Measurements from ENCODE around the gene LHX6. TPM values are rescaled to one million over a fixed set of nuclear protein-coding genes. Genes with fewer than 3 reads are reported as not detected.
A peak's percentile ranks its signal among the peaks of the same experiment; 100 is the strongest.

Gene LHX6
- polyA plus RNA-seq, 4 donors, result 0.27 to 7.7 (median 0.78) TPM

DNA sequence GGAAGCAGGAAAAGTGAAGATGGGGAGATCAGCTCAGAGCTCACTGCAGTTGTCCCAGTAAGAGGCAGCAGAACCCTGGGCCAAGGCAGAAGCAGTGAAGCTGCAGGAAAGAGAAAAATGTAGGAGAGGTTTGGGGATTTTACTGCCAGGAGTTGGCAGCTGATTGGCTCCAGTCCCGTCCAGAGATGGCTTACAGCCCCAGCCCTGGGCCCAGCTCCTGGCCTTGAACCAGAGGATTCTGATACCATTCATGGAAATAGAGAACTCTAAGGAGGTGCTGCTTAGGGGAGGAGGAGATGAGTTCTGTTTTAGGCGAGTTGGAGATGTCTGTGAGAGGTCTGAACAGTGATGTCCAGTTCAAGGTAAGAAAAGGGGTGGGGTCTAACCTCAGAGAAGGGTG is 64.5 kb downstream of the LHX6 start:
- no peak for FAIRE-seq
- peaks cover 0 to 3% (median 0%) of the 10 kb centered on the region in 3 donors for H3K4me1 ChIP-seq (ENCODE audit: control insufficient read depth in 3 of 3, insufficient read depth in 2 of 3, low read depth in 1 of 3, low read length in 2 of 3)
- no peak overlapping the region for H3K27ac ChIP-seq (ENCODE audit: low read depth in 1 of 3, low read length in 2 of 3)
- H3K36me3 ChIP-seq (ENCODE audit: control insufficient read depth in 3 of 3, insufficient read depth in 2 of 3, low read depth in 1 of 3, low read length in 3 of 3), result no peaks in the 10 kb centered on the region
- 9 to 30% (median 20%) methylated on average over 2 of the region's 2 CpGs for WGBS, 3 donors
- no peak overlapping the region for H3K4me3 ChIP-seq (ENCODE audit: low read depth in 1 of 3, low read length in 3 of 3)
- H3K9me3 ChIP-seq (ENCODE audit: control insufficient read depth in 2 of 2, insufficient read depth in 1 of 2, low read depth in 1 of 2, low read length in 1 of 2), result no peaks in the 10 kb centered on the region
- no peaks in the 10 kb centered on the region for H3K27me3 ChIP-seq (ENCODE audit: control insufficient read depth in 3 of 3, insufficient read depth in 3 of 3, low read length in 3 of 3)
- DNase-seq, result no peak

DNA sequence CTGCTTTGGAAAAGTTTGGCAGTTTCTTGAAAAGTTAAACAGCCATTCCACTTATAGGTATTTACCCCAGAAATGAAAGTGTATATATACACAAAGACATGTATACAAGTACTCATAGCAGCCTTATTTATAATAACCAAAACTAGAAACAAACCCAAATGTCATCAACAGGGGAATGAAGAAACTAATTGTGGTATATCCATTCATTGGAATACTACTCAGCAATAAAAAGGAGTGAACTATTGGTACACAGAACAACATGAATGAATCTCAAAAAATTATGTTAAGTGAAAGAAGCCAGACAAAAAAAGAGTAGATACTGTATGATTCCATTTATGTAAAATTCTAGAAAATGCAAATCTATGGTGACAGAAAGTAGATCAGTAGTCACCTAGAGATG is 66.3 kb downstream of the LHX6 start:
- H3K4me3 ChIP-seq (ENCODE audit: low read depth in 1 of 3, low read length in 3 of 3), result no peak overlapping the region
- FAIRE-seq (no peak), DNase-seq (no peak)
- no peaks in the 10 kb centered on the region for H3K27me3 ChIP-seq (ENCODE audit: control insufficient read depth in 3 of 3, insufficient read depth in 3 of 3, low read length in 3 of 3)
- no peaks in the 10 kb centered on the region for H3K36me3 ChIP-seq (ENCODE audit: control insufficient read depth in 3 of 3, insufficient read depth in 2 of 3, low read depth in 1 of 3, low read length in 3 of 3)
- H3K4me1 ChIP-seq (ENCODE audit: control insufficient read depth in 3 of 3, insufficient read depth in 2 of 3, low read depth in 1 of 3, low read length in 2 of 3), result peaks cover 2 to 10% (median 4%) of the 10 kb centered on the region in 3 donors
- H3K9me3 ChIP-seq (ENCODE audit: control insufficient read depth in 2 of 2, insufficient read depth in 1 of 2, low read depth in 1 of 2, low read length in 1 of 2), result no peaks in the 10 kb centered on the region
- H3K27ac ChIP-seq (ENCODE audit: low read depth in 1 of 3, low read length in 2 of 3), result no peak overlapping the region

DNA sequence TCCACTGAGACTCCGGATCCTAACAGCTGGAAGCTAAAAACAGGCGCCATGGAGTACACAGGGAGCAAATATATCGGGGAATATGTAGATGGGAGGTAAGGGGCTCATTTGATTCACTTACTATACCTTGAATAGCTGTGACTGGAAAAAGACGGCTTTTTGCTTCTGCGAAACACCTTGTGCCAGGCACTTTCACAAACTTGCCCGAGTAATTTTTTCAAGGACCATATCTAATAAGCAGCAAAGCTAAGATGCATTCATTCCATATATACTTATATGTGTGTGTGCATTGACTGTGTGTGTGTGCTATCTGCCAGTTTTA is 68.9 kb downstream of the LHX6 start:
- no peaks in the 10 kb centered on the region for H3K9me3 ChIP-seq (ENCODE audit: control insufficient read depth in 2 of 2, insufficient read depth in 1 of 2, low read depth in 1 of 2, low read length in 1 of 2)
- DNase-seq, result no peak
- H3K36me3 ChIP-seq (ENCODE audit: control insufficient read depth in 3 of 3, insufficient read depth in 2 of 3, low read depth in 1 of 3, low read length in 3 of 3), result no peaks in the 10 kb centered on the region
- 15 to 28% (median 24%) methylated on average over 6 of the region's 6 CpGs for WGBS, 3 donors
- H3K4me3 ChIP-seq (ENCODE audit: low read depth in 1 of 3, low read length in 3 of 3), result peak overlapping the region in 2 of 3 donors; percentile 73 to 99
- FAIRE-seq, result no peak
- H3K27ac ChIP-seq (ENCODE audit: low read depth in 1 of 3, low read length in 2 of 3), result no peak overlapping the region
- peaks cover 2 to 10% (median 4%) of the 10 kb centered on the region in 3 donors for H3K4me1 ChIP-seq (ENCODE audit: control insufficient read depth in 3 of 3, insufficient read depth in 2 of 3, low read depth in 1 of 3, low read length in 2 of 3)
- H3K27me3 ChIP-seq (ENCODE audit: control insufficient read depth in 3 of 3, insufficient read depth in 3 of 3, low read length in 3 of 3), result no peaks in the 10 kb centered on the region

DNA sequence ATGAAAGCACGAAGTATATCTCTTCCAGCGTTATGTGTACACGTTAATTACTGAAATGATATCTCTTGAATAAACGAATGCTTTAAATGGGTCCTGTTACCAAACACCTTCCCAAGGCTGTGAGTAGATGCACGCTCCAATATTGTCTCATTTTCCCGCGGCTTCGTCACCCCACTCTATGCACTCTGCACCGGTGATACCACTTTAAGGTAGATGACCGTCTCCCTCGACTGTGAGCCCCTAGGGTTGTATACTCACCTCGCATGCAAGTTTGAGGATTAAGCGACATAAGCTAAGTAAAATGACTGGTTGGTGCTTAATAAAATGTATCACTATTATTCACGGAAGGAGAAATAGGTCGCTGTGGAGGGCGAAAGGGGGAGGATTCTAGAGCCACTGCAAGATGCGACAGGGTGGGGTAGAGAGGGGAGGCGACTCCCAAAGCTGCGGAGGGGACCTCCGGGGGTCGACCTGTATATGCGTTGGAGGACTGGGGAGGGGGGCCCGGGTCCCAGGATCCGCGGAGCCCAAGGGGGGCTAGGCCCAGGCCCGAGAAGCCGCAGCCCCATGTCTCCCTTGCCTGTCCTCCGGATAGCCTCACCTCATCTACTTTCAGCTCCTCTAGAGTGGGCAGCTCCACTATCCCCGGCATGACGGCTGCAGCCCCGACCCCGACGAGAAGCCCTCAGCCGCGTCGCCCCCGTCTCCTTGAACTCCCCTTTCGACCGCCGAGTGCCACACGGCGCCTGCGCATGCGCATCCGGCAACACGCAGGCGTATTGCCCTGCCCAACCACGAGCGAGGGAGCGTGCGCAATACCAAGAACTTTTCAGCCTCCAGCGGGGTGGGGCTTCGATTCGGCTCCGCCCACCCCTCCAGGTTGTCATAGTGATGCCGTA is 69.5 kb downstream of the LHX6 start, which contains the start of the genes MORN5 and NDUFA8:
TSS of gene MORN5 (plus strand) at position 883 of the 899 bp plus-strand sequence. CDS start 65 bp downstream, outside the sequence.
TSS of gene NDUFA8 (minus strand) at position 754 of the 899 bp plus-strand sequence. CDS start at position 652, 102 bp downstream.
- 0 to 2% (median 1%) methylated on average over 52 to 56 of the region's 56 CpGs for WGBS, 3 donors
- FAIRE-seq, result no peak
- H3K4me1 ChIP-seq (ENCODE audit: control insufficient read depth in 3 of 3, insufficient read depth in 2 of 3, low read depth in 1 of 3, low read length in 2 of 3), result peaks cover 2 to 10% (median 4%) of the 10 kb centered on the region in 3 donors

DNA sequence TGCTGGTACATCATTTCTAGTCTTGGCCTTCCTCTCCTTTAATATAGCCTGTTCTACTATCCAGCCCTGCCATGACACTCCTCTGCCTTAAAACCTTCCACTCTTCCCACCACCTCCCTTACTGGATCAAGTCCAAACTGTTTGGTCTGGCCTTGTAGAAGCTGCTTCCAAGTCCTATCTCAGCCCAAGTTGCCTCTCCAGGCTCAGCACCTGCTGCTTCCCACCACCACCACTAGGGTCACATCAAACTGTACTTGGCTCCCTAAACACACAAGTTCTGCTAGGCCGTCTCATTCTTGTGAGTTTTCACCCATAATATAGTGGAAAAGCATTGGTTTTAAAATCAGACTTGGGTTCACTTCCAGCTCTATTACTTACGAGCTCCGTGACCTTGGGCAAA is 70.6 kb downstream of the LHX6 start:
- Histone ChIP-seq H3K27ac (ENCODE audit: low read depth in 1 of 3, low read length in 2 of 3) (no peak overlapping the region), H3K9me3 (ENCODE audit: control insufficient read depth in 2 of 2, insufficient read depth in 1 of 2, low read depth in 1 of 2, low read length in 1 of 2) (no peaks in the 10 kb centered on the region), H3K4me3 (ENCODE audit: low read depth in 1 of 3, low read length in 3 of 3) (no peak overlapping the region), H3K27me3 (ENCODE audit: control insufficient read depth in 3 of 3, insufficient read depth in 3 of 3, low read length in 3 of 3) (no peaks in the 10 kb centered on the region), H3K36me3 (ENCODE audit: control insufficient read depth in 3 of 3, insufficient read depth in 2 of 3, low read depth in 1 of 3, low read length in 3 of 3) (no peaks in the 10 kb centered on the region), H3K4me1 (ENCODE audit: control insufficient read depth in 3 of 3, insufficient read depth in 2 of 3, low read depth in 1 of 3, low read length in 2 of 3) (peaks cover 2 to 10% (median 4%) of the 10 kb centered on the region in 3 donors)
- DNase-seq (peak; percentile 43 to 54), FAIRE-seq (no peak)
- WGBS, 3 donors, result 54 to 65% (median 63%) methylated on average over 3 of the region's 3 CpGs

More for the DNA sequence above, 69.5 kb downstream of the LHX6 start, which contains the start of the genes MORN5 and NDUFA8:
- Histone ChIP-seq H3K36me3 (ENCODE audit: control insufficient read depth in 3 of 3, insufficient read depth in 2 of 3, low read depth in 1 of 3, low read length in 3 of 3) (no peaks in the 10 kb centered on the region), H3K27me3 (ENCODE audit: control insufficient read depth in 3 of 3, insufficient read depth in 3 of 3, low read length in 3 of 3) (no peaks in the 10 kb centered on the region), H3K27ac (ENCODE audit: low read depth in 1 of 3, low read length in 2 of 3) (peak within 1 kb of the TSS; percentile 25 to 79 (median 73)), H3K4me3 (ENCODE audit: low read depth in 1 of 3, low read length in 3 of 3) (peak within 1 kb of the TSS; percentile 70 to 99 (median 73)), H3K9me3 (ENCODE audit: control insufficient read depth in 2 of 2, insufficient read depth in 1 of 2, low read depth in 1 of 2, low read length in 1 of 2) (no peaks in the 10 kb centered on the region)
- peak; percentile 96 to 99 for DNase-seq

DNA sequence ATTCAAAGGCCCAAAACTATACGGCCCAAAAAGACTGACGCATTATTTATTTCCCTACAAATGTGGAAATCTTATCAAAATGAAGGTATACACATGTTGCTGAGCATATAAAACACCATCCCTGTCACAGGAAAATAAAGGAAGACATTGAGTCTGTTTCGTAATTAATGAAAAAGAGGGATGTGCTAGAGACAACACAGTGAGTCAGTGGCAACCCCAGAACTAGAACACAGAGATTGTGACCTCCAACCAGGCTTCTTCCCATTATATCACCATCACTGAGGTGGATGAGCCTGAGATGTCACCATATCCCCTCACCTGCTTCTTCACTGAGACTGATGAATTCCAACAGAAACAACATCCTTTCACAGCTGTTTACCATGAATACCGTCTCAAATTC is 73.0 kb downstream of the LHX6 start:
- H3K36me3 ChIP-seq (ENCODE audit: control insufficient read depth in 3 of 3, insufficient read depth in 2 of 3, low read depth in 1 of 3, low read length in 3 of 3), result peaks cover 3 to 4% (median 4%) of the 10 kb centered on the region in 3 donors
- H3K27ac ChIP-seq (ENCODE audit: low read depth in 1 of 3, low read length in 2 of 3), result no peak overlapping the region
- WGBS, 3 donors, result 87 to 91% (median 88%) methylated on average over 4 of the region's 4 CpGs
- H3K4me1 ChIP-seq (ENCODE audit: control insufficient read depth in 3 of 3, insufficient read depth in 2 of 3, low read depth in 1 of 3, low read length in 2 of 3), result peaks cover 2 to 10% (median 4%) of the 10 kb centered on the region in 3 donors
- no peak overlapping the region for H3K4me3 ChIP-seq (ENCODE audit: low read depth in 1 of 3, low read length in 3 of 3)
- H3K9me3 ChIP-seq (ENCODE audit: control insufficient read depth in 2 of 2, insufficient read depth in 1 of 2, low read depth in 1 of 2, low read length in 1 of 2), result no peaks in the 10 kb centered on the region
- DNase-seq, result no peak
- no peak for FAIRE-seq
- no peaks in the 10 kb centered on the region for H3K27me3 ChIP-seq (ENCODE audit: control insufficient read depth in 3 of 3, insufficient read depth in 3 of 3, low read length in 3 of 3)

Other genes with a start within 250 kb of the LHX6 start
- gene TTLL11, start 135.6 kb downstream of the LHX6 start, polyA plus RNA-seq, result 1 to 10 TPM; 3.2 to 4.8 (median 3.9) TPM
- 100 to 1,000 TPM in 3 of 4 donors, 10 to 100 TPM in 1; 68.0 to 188 (median 106) TPM for gene NDUFA8, start 69.2 kb downstream of the LHX6 start, polyA plus RNA-seq
- gene MORN5, start 69.0 kb downstream of the LHX6 start, polyA plus RNA-seq, result not detected
- gene RBM18, start 35.9 kb upstream of the LHX6 start, polyA plus RNA-seq, result 10 to 100 TPM in 1 of 4 donors, 1 to 10 TPM in 3; 6.5 to 15.7 (median 8.5) TPM
- gene MRRF, start 35.9 kb upstream of the LHX6 start, polyA plus RNA-seq, result 10 to 100 TPM; 46.2 to 72.7 (median 58.6) TPM
- gene PTGS1, start 142.1 kb upstream of the LHX6 start, polyA plus RNA-seq, result 1 to 10 TPM; 1.8 to 7.5 (median 3.9) TPM
- gene OR1J1, start 249.0 kb upstream of the LHX6 start, polyA plus RNA-seq, result not detected